ENCODE results near the gene TRIM38. TPM values are rescaled to one million over a fixed set of nuclear protein-coding genes. Genes with fewer than 3 reads are reported as not detected.

Gene TRIM38
- total RNA-seq, 5 donors from 2014 or later (not counting 1 experiment from before 2014, with no cell fraction given): 20.5 to 29.3 (median 26.2) TPM

DNA sequence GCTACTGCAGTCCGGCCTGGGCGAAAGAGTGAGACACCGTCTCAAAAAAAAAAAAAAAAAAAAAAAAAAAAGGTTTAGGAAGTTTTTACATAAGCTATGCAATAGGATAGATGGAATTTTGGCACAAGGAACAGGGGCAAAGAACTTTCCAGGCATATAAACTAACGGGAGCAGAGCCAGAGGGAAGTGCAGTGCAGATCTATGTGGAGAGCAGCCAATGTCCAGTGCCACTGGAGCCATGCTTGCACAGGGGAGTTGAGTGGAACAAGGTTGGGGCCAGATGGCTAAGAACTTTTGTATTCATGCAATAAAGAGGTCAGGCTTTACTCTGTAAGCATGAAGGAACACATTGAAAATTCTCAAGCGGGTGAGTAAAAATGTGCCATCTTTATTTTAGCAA lies 42.9 kb upstream of the TRIM38 start:
- Mint-ChIP-seq H3K27me3 (peaks cover 3 to 6% of the 10 kb centered on the region in 2 donors), H3K4me1 (no peaks in the 10 kb centered on the region), H3K4me3 (no peak overlapping the region), H3K36me3 (no peaks in the 10 kb centered on the region), H3K9me3 (no peaks in the 10 kb centered on the region), H3K27ac (no peak overlapping the region)
- CTCF ChIA-PET: interaction anchor here (0.6 to 1.0 kb wide), 2 partner anchors 51 to 281 kb away, joined by 4 to 10 read pairs; no protein-coding TSS in a partner anchor
- H3K4me3 ChIP-seq (ENCODE audit: control insufficient read depth in 1 of 2, extremely low read depth in 1 of 2, low read length in 1 of 2): no peak overlapping the region
- no peaks in the 10 kb centered on the region for H3K4me1 ChIP-seq (ENCODE audit: control insufficient read depth in 1 of 2, extremely low read depth in 1 of 2, insufficient read depth in 2 of 2, low read length in 2 of 2)
- no peaks in the 10 kb centered on the region for H3K36me3 ChIP-seq (ENCODE audit: control insufficient read depth in 2 of 2, extremely low read depth in 1 of 2, insufficient read depth in 1 of 2, low read length in 1 of 2)
- H3K27me3 ChIP-seq (replicated peaks in 1 of 2; ENCODE audit: control insufficient read depth in 2 of 2, extremely low read depth in 1 of 2, insufficient read depth in 2 of 2, low read length in 1 of 2): no peaks in the 10 kb centered on the region
- ATAC-seq (replicated peaks in 1 of 4): no peak
- no peak for DNase-seq
- H3K27ac ChIP-seq (ENCODE audit: low read length): no peak overlapping the region
- POLR2A ChIA-PET: interaction anchor here in 1 of 2 donors (0.5 kb wide), 1 partner anchor 98 kb away, joined by 5 read pairs; a partner anchor contains a TSS
- no peaks in the 10 kb centered on the region for H3K9me3 ChIP-seq
- 58% methylated on average over 2 of the region's 5 CpGs for WGBS (ENCODE audit: insufficient coverage)

DNA sequence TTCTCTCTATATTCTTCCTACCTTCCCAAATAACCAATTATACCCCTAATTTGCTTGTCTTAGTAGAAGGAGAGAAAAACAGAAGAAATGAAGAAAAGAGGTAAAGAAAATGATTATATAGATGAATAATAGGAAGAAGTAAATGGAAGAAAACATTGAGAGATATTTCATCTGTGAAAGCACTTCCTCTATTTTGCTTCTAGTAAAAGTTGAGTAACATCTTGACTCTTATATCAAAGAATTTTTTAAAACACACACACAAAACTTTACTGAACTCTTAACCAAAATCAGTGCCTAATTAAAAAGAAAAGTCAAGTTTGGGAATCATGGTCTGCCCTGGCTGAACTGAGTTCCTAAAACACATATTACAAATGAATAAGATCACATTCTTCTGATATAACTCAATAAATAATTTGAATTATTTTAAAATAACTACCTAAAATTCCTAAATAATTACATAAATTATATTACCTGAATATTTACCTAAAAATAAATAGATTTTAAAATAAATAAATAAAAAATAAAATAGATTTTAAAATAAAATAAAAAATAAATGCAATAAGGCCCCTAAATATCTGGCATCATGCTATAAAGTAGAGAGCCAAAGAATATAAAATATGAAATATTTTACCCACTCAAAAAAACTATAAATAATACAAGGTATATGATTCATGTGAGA lies 40.9 kb upstream of the TRIM38 start:
- POLR2A ChIA-PET: interaction anchor here in 1 of 2 donors (0.5 kb wide), 1 partner anchor 264 kb away, joined by 6 read pairs; no protein-coding TSS in a partner anchor

DNA sequence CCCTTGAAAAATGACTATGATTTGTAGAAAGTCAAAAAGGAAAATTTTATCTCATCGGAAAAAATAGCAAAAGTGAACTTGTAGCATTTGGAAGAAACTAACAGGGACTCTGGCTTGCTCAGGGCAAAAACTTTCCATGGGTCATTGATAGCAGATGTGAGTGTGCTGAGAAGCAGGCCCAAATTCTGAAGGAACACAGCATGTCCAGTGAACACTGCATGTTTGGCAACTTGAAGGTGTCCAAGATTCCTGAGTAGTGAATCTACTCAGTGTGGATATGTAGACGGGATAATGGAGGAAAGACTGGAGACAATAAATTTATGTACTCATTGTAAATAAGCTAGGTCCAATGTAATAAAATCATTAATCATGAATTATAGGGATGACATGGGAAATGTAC lies 40.3 kb upstream of the TRIM38 start:
- no peak overlapping the region for H3K27ac Mint-ChIP-seq
- no peak for ATAC-seq (replicated peaks in 1 of 4)
- H3K4me3 Mint-ChIP-seq: no peak overlapping the region
- ChIA-PET POLR2A (no interaction called here), CTCF (no interaction called here)
- Histone ChIP-seq H3K27me3 (replicated peaks in 1 of 2; ENCODE audit: control insufficient read depth in 2 of 2, extremely low read depth in 1 of 2, insufficient read depth in 2 of 2, low read length in 1 of 2) (no peaks in the 10 kb centered on the region), H3K36me3 (ENCODE audit: control insufficient read depth in 2 of 2, extremely low read depth in 1 of 2, insufficient read depth in 1 of 2, low read length in 1 of 2) (no peaks in the 10 kb centered on the region), H3K27ac (ENCODE audit: low read length) (no peak overlapping the region), H3K9me3 (no peaks in the 10 kb centered on the region), H3K4me1 (ENCODE audit: control insufficient read depth in 1 of 2, extremely low read depth in 1 of 2, insufficient read depth in 2 of 2, low read length in 2 of 2) (no peaks in the 10 kb centered on the region), H3K4me3 (ENCODE audit: control insufficient read depth in 1 of 2, extremely low read depth in 1 of 2, low read length in 1 of 2) (no peak overlapping the region)
- no peaks in the 10 kb centered on the region for H3K4me1 Mint-ChIP-seq
- H3K36me3 Mint-ChIP-seq: no peaks in the 10 kb centered on the region
- DNase-seq: no peak
- peaks cover 0 to 3% of the 10 kb centered on the region in 2 donors for H3K27me3 Mint-ChIP-seq
- WGBS (ENCODE audit: insufficient coverage): 100% methylated on average over 1 of the region's 2 CpGs
- no peaks in the 10 kb centered on the region for H3K9me3 Mint-ChIP-seq

More for the DNA sequence above, 40.9 kb upstream of the TRIM38 start:
- Mint-ChIP-seq H3K9me3 (no peaks in the 10 kb centered on the region), H3K27ac (no peak overlapping the region), H3K4me3 (no peak overlapping the region), H3K36me3 (no peaks in the 10 kb centered on the region), H3K27me3 (peaks cover 1 to 3% of the 10 kb centered on the region in 2 donors), H3K4me1 (no peaks in the 10 kb centered on the region)
- CTCF ChIA-PET: no interaction called here
- no peak overlapping the region for H3K27ac ChIP-seq (ENCODE audit: low read length)
- DNase-seq (no peak), ATAC-seq (replicated peaks in 1 of 4) (no peak)
- no peaks in the 10 kb centered on the region for H3K4me1 ChIP-seq (ENCODE audit: control insufficient read depth in 1 of 2, extremely low read depth in 1 of 2, insufficient read depth in 2 of 2, low read length in 2 of 2)
- H3K27me3 ChIP-seq (replicated peaks in 1 of 2; ENCODE audit: control insufficient read depth in 2 of 2, extremely low read depth in 1 of 2, insufficient read depth in 2 of 2, low read length in 1 of 2): no peaks in the 10 kb centered on the region
- H3K4me3 ChIP-seq (ENCODE audit: control insufficient read depth in 1 of 2, extremely low read depth in 1 of 2, low read length in 1 of 2): no peak overlapping the region
- H3K9me3 ChIP-seq: no peaks in the 10 kb centered on the region
- H3K36me3 ChIP-seq (ENCODE audit: control insufficient read depth in 2 of 2, extremely low read depth in 1 of 2, insufficient read depth in 1 of 2, low read length in 1 of 2): no peaks in the 10 kb centered on the region

DNA sequence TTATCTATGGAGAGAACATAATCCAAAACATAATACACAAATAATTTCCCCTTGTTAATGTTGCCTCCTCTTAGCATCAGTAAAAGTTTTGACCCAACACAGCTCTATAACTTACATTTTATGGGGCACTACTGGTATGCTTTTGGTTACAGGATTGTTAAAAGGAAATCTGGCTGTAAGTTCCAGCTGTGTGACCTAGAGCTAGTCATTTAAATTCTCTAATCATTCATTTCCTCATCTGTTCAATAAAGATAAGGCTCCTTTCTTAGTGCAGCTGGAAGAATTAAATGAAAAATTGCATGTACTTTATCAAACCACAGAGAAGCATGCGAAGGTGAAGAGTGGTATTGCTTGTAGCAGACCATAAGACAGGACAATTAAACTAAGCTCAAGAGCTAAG lies 36.7 kb upstream of the TRIM38 start:
- H3K4me1 Mint-ChIP-seq: no peaks in the 10 kb centered on the region
- Histone ChIP-seq H3K36me3 (ENCODE audit: control insufficient read depth in 2 of 2, extremely low read depth in 1 of 2, insufficient read depth in 1 of 2, low read length in 1 of 2) (no peaks in the 10 kb centered on the region), H3K27ac (ENCODE audit: low read length) (no peak overlapping the region), H3K4me3 (ENCODE audit: control insufficient read depth in 1 of 2, extremely low read depth in 1 of 2, low read length in 1 of 2) (no peak overlapping the region), H3K27me3 (replicated peaks in 1 of 2; ENCODE audit: control insufficient read depth in 2 of 2, extremely low read depth in 1 of 2, insufficient read depth in 2 of 2, low read length in 1 of 2) (no peaks in the 10 kb centered on the region), H3K9me3 (no peaks in the 10 kb centered on the region), H3K4me1 (ENCODE audit: control insufficient read depth in 1 of 2, extremely low read depth in 1 of 2, insufficient read depth in 2 of 2, low read length in 2 of 2) (no peaks in the 10 kb centered on the region)
- no CpG with 5 or more reads among the region's 1 CpG for WGBS (ENCODE audit: insufficient coverage)
- H3K27ac Mint-ChIP-seq: no peak overlapping the region
- no peak overlapping the region for H3K4me3 Mint-ChIP-seq
- ATAC-seq (replicated peaks in 1 of 4): no peak
- no peaks in the 10 kb centered on the region for H3K36me3 Mint-ChIP-seq
- no peaks in the 10 kb centered on the region for H3K9me3 Mint-ChIP-seq
- no peak for DNase-seq
- POLR2A ChIA-PET: interaction anchor here in 1 of 2 donors (0.6 kb wide), 1 partner anchor 31 kb away, joined by 3 read pairs; no protein-coding TSS in a partner anchor
- H3K27me3 Mint-ChIP-seq: peaks cover 0 to 3% of the 10 kb centered on the region in 2 donors
- CTCF ChIA-PET: no interaction called here

DNA sequence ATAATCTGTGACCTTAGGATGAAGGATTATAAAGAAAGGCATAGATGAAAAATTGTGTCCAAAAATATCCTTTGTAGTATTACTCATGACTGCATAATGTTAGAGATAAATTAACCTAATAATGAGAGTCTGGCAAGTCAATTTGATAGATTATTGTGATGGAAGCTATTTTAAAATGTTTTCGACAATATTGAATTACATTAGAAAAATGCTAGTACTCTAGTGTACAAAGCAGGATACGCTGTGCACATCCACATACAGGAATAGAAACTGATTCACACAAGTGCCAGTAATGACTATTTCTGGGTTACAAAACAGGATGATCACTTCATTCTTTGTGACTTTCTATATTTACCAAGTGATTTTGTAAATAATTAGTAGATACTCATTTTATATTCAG lies 35.4 kb upstream of the TRIM38 start:
- WGBS (ENCODE audit: insufficient coverage): no CpG with 5 or more reads among the region's 2 CpGs
- ATAC-seq (replicated peaks in 1 of 4): no peak

DNA sequence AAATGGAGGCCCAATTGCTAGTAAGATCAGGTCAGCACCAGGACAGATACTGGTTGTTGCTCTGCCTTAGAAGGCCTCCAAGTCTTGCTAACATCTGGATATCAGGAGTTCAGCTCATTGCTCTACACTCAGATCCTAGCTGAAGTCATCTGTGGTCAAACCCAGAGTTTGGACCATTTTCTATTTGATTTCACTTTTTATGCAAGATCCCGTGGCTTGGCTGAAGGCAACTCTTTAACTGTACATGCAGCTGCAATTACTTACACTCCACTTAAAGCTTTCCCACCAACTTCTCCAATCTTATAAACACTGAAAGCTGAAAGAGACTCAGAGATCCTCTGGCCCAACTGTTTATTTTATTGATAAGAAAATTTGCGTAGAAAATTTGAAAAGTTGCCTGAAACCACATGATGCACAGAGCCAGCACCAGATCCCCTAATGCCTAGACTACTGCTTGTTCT lies 34.8 kb upstream of the TRIM38 start:
- no peaks in the 10 kb centered on the region for H3K36me3 Mint-ChIP-seq
- H3K4me3 Mint-ChIP-seq: no peak overlapping the region

More for the DNA sequence above, 35.4 kb upstream of the TRIM38 start:
- Mint-ChIP-seq H3K4me1 (no peaks in the 10 kb centered on the region), H3K4me3 (no peak overlapping the region), H3K27me3 (peaks cover 3% of the 10 kb centered on the region in 2 donors), H3K27ac (no peak overlapping the region), H3K9me3 (no peaks in the 10 kb centered on the region), H3K36me3 (no peaks in the 10 kb centered on the region)
- ChIA-PET POLR2A (no interaction called here), CTCF (interaction anchor here in 1 of 2 donors (1.6 kb wide), 1 partner anchor 139 kb away, joined by 3 read pairs; no protein-coding TSS in a partner anchor)
- H3K4me3 ChIP-seq (ENCODE audit: control insufficient read depth in 1 of 2, extremely low read depth in 1 of 2, low read length in 1 of 2): no peak overlapping the region
- H3K9me3 ChIP-seq: no peaks in the 10 kb centered on the region
- no peaks in the 10 kb centered on the region for H3K36me3 ChIP-seq (ENCODE audit: control insufficient read depth in 2 of 2, extremely low read depth in 1 of 2, insufficient read depth in 1 of 2, low read length in 1 of 2)
- H3K27ac ChIP-seq (ENCODE audit: low read length): no peak overlapping the region
- DNase-seq: no peak
- H3K27me3 ChIP-seq (replicated peaks in 1 of 2; ENCODE audit: control insufficient read depth in 2 of 2, extremely low read depth in 1 of 2, insufficient read depth in 2 of 2, low read length in 1 of 2): no peaks in the 10 kb centered on the region
- H3K4me1 ChIP-seq (ENCODE audit: control insufficient read depth in 1 of 2, extremely low read depth in 1 of 2, insufficient read depth in 2 of 2, low read length in 2 of 2): no peaks in the 10 kb centered on the region

More for the DNA sequence above, 34.8 kb upstream of the TRIM38 start:
- Mint-ChIP-seq H3K27me3 (peaks cover 3% of the 10 kb centered on the region in 2 donors), H3K9me3 (no peaks in the 10 kb centered on the region), H3K27ac (no peak overlapping the region), H3K4me1 (no peaks in the 10 kb centered on the region)
- no peak overlapping the region for H3K27ac ChIP-seq (ENCODE audit: low read length)
- H3K36me3 ChIP-seq (ENCODE audit: control insufficient read depth in 2 of 2, extremely low read depth in 1 of 2, insufficient read depth in 1 of 2, low read length in 1 of 2): no peaks in the 10 kb centered on the region
- 63% methylated on average over 1 of the region's 2 CpGs for WGBS (ENCODE audit: insufficient coverage)
- no peaks in the 10 kb centered on the region for H3K4me1 ChIP-seq (ENCODE audit: control insufficient read depth in 1 of 2, extremely low read depth in 1 of 2, insufficient read depth in 2 of 2, low read length in 2 of 2)
- POLR2A ChIA-PET: interaction anchor here in 1 of 2 donors (0.6 kb wide), 1 partner anchor 30 kb away, joined by 3 read pairs; no protein-coding TSS in a partner anchor
- no peaks in the 10 kb centered on the region for H3K9me3 ChIP-seq
- no peak for ATAC-seq (replicated peaks in 1 of 4)
- no peaks in the 10 kb centered on the region for H3K27me3 ChIP-seq (replicated peaks in 1 of 2; ENCODE audit: control insufficient read depth in 2 of 2, extremely low read depth in 1 of 2, insufficient read depth in 2 of 2, low read length in 1 of 2)
- DNase-seq: no peak
- CTCF ChIA-PET: interaction anchor here (0.6 to 1.6 kb wide), 2 partner anchors 139 to 348 kb away, joined by 3 read pairs; no protein-coding TSS in a partner anchor
- H3K4me3 ChIP-seq (ENCODE audit: control insufficient read depth in 1 of 2, extremely low read depth in 1 of 2, low read length in 1 of 2): no peak overlapping the region
